Upper lobe of left lung (tissue), 6 donors: ENCODE data around the gene UBE2M. TPM values are rescaled to one million over a fixed set of nuclear protein-coding genes. Genes with fewer than 3 reads are reported as not detected.

Source experiments
- ATAC-seq, 2 donors: fragments of 200-7000 bp; cut with Tn5 transposase; one replicate each; pipeline ENCODE4 v1.9.1; 2022; ENCODE audit warnings: mild to moderate bottlenecking in 2 of 2, moderate library complexity in 2 of 2; ENCODE audit not compliant: low FRiP score in 2 of 2
- DNase-seq, 2 donors: peaks; one replicate each; pipeline ENCODE4 v3.0.0-alpha.2; 2019 to 2020
- H3K27ac ChIP-seq, 4 donors: fragments of 200-600 bp; sonication (generic); one replicate each; pipeline ENCODE4 v1.5.1; 2016 to 2019
- H3K27me3 ChIP-seq, 4 donors: fragments of 200-600 bp; sonication (generic); one replicate each; pipeline ENCODE4 v1.5.1; 2017 to 2019
- H3K36me3 ChIP-seq, 4 donors: fragments of 200-600 bp; sonication (generic); one replicate each; pipeline ENCODE4 v1.5.1; 2016 to 2019
- H3K4me1 ChIP-seq, 4 donors: fragments of 200-600 bp; sonication (generic); one replicate each; pipeline ENCODE4 v1.5.1; 2018 to 2019
- H3K4me3 ChIP-seq, 4 donors: fragments of 200-600 bp; sonication (generic); one replicate each; pipeline ENCODE4 v1.5.1; 2017 to 2019; ENCODE audit warnings: mild to moderate bottlenecking in 2 of 4, moderate library complexity in 1 of 4
- H3K9me3 ChIP-seq, 4 donors: fragments of 200-600 bp; sonication (generic); one replicate each; pipeline ENCODE4 v1.5.1; 2018 to 2019
- CTCF ChIP-seq, 6 experiments: fragments of 450-650 bp in 4 of 6; fragments of 200-600 bp in 2 of 6; sonication (generic) in 2 of 6; IDR thresholded peaks; one replicate each; pipeline ENCODE4 v1.5.1; 2016 to 2019; ENCODE audit warnings: antibody characterized with exemption in 6 of 6
- EP300 ChIP-seq, 4 donors: sonication (generic); formaldehyde crosslinking; IDR thresholded peaks; one replicate each; pipeline ENCODE4 v1.5.1; 2017; ENCODE audit warnings: antibody characterized with exemption in 4 of 4, control low read depth in 2 of 4
- POLR2A ChIP-seq, 4 donors: fragments of 450-650 bp; IDR thresholded peaks; one replicate each; pipeline ENCODE4 v1.5.1; 2016 to 2017; ENCODE audit warnings: antibody characterized with exemption in 4 of 4, mild to moderate bottlenecking in 2 of 4
- POLR2AphosphoS5 ChIP-seq, 2 donors: sonication (generic); formaldehyde crosslinking; IDR thresholded peaks; one replicate each; pipeline ENCODE4 v1.5.1; 2017; ENCODE audit warnings: antibody characterized with exemption in 2 of 2
- WGBS, 2 donors: methylation state at CpG; one replicate each; pipeline ENCODE4 v1.1.5; 2017 to 2018; 5-methylcytosine and 5-hydroxymethylcytosine counted together
- total RNA-seq, 6 donors: library from RNA; depleted of rRNA in 4 of 6; stranded (reverse); fragments of >200 nt in 4 of 6; gene quantifications; one replicate each; pipeline versions ENCODE4 v1.1.0 to v1.2.1, GENCODE V29; 2016 to 2021
- donor health status: DM: no; HTN: no; CAD: no; lungs with moderate emphysema.
- donor health status: DM: no; HTN: yes; CAD: no; lungs with severe emphysema.

Gene UBE2M
- total RNA-seq, 6 donors from 2014 or later: 33.0 to 53.9 (median 41.6) TPM

- ATAC-seq (no peak), DNase-seq (no peak)
- Histone ChIP-seq H3K27me3 (peaks cover 0 to 10% (median 0%) of the 10 kb centered on the region in 4 donors), H3K27ac (no peak overlapping the region), H3K4me1 (peaks cover 28 to 40% (median 31%) of the 10 kb centered on the region in 4 donors), H3K4me3 (no peak overlapping the region), H3K9me3 (no peaks in the 10 kb centered on the region), H3K36me3 (peaks cover 3 to 6% (median 4%) of the 10 kb centered on the region in 4 donors)
- 67 to 73% methylated on average over 6 of the region's 6 CpGs for WGBS, 2 donors
- no peak for TF ChIP-seq POLR2A (IDR thresholded peaks at IDR 0.05)
- no peak for TF ChIP-seq EP300 (IDR thresholded peaks at IDR 0.05)
These were observed 5.4 kb upstream of the UBE2M start for GRCh38 chr19:58563823-58564222.

GRCh38 chr19:58563034-58563573, 4.7 kb upstream of the UBE2M start:
- DNase-seq: no peak
- Histone ChIP-seq H3K27ac (peak overlapping the region in 2 of 4 donors; percentile 17 to 34), H3K4me3 (peak overlapping the region; percentile 32 to 51 (median 48)), H3K9me3 (no peaks in the 10 kb centered on the region), H3K4me1 (peaks cover 28 to 40% (median 31%) of the 10 kb centered on the region in 4 donors), H3K36me3 (peaks cover 0 to 4% (median 1%) of the 10 kb centered on the region in 4 donors), H3K27me3 (peaks cover 0 to 10% (median 0%) of the 10 kb centered on the region in 4 donors)
- 7 to 17% methylated on average over 5 to 18 of the region's 40 CpGs for WGBS, 2 donors
- TF ChIP-seq EP300 (IDR thresholded peaks at IDR 0.05): no peak
- TF ChIP-seq POLR2A (IDR thresholded peaks at IDR 0.05): no peak
- no peak for TF ChIP-seq POLR2AphosphoS5 (IDR thresholded peaks at IDR 0.05)
- TF ChIP-seq CTCF (IDR thresholded peaks at IDR 0.05): no peak
- ATAC-seq: no peak

- ATAC-seq: no peak
- H3K9me3 ChIP-seq: no peaks in the 10 kb centered on the region
- 0 to 11% methylated on average over 5 to 73 of the region's 107 CpGs for WGBS, 2 donors
- peaks cover 31 to 44% (median 35%) of the 10 kb centered on the region in 4 donors for H3K4me1 ChIP-seq
- peak in 1 of 2 donors; percentile 90 for DNase-seq
- peak in 1 of 4 donors; percentile 50 for TF ChIP-seq POLR2A (IDR thresholded peaks at IDR 0.05)
- no peak for TF ChIP-seq CTCF (IDR thresholded peaks at IDR 0.05)
- no peak for TF ChIP-seq EP300 (IDR thresholded peaks at IDR 0.05)
- TF ChIP-seq POLR2AphosphoS5 (IDR thresholded peaks at IDR 0.05): no peak
- peak overlapping the region; percentile 14 to 46 (median 26) for H3K27ac ChIP-seq
- peaks cover 0 to 4% (median 1%) of the 10 kb centered on the region in 4 donors for H3K36me3 ChIP-seq
- H3K27me3 ChIP-seq: peaks cover 0 to 10% (median 0%) of the 10 kb centered on the region in 4 donors
- peak overlapping the region; percentile 32 to 51 (median 48) for H3K4me3 ChIP-seq
These were observed 4.0 kb upstream of the UBE2M start for GRCh38 chr19:58562122-58563033.

GRCh38 chr19:58561373-58562121, 3.1 kb upstream of the UBE2M start:
- TF ChIP-seq EP300 (IDR thresholded peaks at IDR 0.05): no peak
- peak in 1 of 4 donors; percentile 28 for TF ChIP-seq POLR2A (IDR thresholded peaks at IDR 0.05)
- DNase-seq (no peak), ATAC-seq (no peak)
- Histone ChIP-seq H3K27ac (peak overlapping the region in 3 of 4 donors; percentile 14 to 34 (median 17)), H3K27me3 (peaks cover 0 to 10% (median 0%) of the 10 kb centered on the region in 4 donors), H3K4me3 (peak overlapping the region in 3 of 4 donors; percentile 32 to 51 (median 51)), H3K9me3 (no peaks in the 10 kb centered on the region), H3K4me1 (peaks cover 40 to 53% (median 43%) of the 10 kb centered on the region in 4 donors), H3K36me3 (peaks cover 3 to 6% (median 4%) of the 10 kb centered on the region in 4 donors)
- 56 to 67% methylated on average over 15 to 16 of the region's 16 CpGs for WGBS, 2 donors

- ATAC-seq (no peak), DNase-seq (no peak)
- Histone ChIP-seq H3K27me3 (peaks cover 0 to 10% (median 0%) of the 10 kb centered on the region in 4 donors), H3K36me3 (peaks cover 9 to 10% (median 10%) of the 10 kb centered on the region in 4 donors), H3K27ac (no peak overlapping the region), H3K4me1 (peaks cover 45 to 59% (median 49%) of the 10 kb centered on the region in 4 donors), H3K9me3 (no peaks in the 10 kb centered on the region), H3K4me3 (no peak overlapping the region)
- TF ChIP-seq CTCF (IDR thresholded peaks at IDR 0.05) (no peak), EP300 (IDR thresholded peaks at IDR 0.05) (no peak), POLR2AphosphoS5 (IDR thresholded peaks at IDR 0.05) (no peak), POLR2A (IDR thresholded peaks at IDR 0.05) (no peak)
These were observed 2.5 kb upstream of the UBE2M start for GRCh38 chr19:58560921-58561320.
